GM18502 (cell line): ENCODE measurements around the gene TTLL7.

Experiments used
- ATAC-seq: cut with Tn5 transposase; IDR thresholded peaks from one replicate; pipeline ENCODE4 v1.9.1; 2021; ENCODE audit warnings: mild to moderate bottlenecking; ENCODE audit not compliant: unreplicated experiment, poor library complexity

Gene TTLL7

DNA sequence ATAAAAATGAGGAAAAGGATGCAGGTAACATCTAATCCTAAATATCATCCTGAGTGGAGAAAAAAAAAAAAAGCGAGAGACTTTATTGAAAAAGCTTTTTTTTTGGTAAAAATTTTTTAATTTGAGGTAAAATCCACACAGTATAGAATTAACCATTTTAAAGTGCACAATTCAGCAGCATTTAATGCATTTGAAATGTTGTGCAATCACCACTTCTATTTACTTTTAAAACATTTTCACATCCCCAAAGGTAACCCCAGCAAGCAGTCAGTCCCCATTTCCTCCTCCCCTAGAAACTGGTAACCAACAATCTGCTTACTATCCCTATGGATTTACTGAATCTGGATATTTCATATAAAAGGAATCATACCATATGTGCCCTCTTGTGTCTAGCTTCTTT, 166.7 kb downstream of the TTLL7 start:
- no peak for ATAC-seq

DNA sequence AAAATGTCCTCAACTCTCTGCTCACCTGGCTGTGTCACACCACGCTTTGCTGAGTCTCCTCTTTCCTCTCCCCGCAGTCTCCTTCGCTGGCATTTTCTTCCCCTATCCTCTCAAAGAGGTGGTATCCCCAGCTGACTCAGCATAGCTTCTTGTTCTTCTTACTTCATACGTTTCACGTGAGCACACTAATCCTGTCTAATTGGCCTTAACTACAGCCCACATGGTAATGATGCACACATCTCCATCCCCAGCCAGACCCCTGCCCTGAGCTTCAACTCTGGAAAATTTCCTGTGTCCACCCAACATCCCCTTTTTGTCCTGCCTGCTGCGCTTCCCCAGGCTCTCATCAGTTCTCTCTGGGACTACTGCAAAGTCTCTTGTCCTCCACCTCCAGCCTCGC, 169.8 kb downstream of the TTLL7 start:
- ATAC-seq = no peak

DNA sequence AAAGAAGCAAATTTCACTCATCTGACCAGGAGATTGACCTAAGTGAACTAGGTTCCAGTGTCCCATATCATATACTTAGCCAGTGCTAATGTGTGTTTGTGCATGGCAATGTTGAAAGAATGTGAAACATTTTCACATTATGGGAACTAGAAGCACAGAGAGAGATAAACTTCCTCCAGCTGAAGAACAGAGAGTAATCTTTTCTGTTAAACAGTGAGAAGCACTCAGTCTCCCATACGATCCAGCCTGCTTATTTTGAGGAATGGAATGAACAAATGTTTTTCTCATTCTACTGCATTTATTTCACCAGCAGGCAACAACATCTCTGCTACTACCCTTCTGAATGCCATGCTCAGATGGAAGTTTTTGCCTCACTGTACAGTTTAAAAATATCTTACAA, 170.5 kb downstream of the TTLL7 start:
- no peak for ATAC-seq

DNA sequence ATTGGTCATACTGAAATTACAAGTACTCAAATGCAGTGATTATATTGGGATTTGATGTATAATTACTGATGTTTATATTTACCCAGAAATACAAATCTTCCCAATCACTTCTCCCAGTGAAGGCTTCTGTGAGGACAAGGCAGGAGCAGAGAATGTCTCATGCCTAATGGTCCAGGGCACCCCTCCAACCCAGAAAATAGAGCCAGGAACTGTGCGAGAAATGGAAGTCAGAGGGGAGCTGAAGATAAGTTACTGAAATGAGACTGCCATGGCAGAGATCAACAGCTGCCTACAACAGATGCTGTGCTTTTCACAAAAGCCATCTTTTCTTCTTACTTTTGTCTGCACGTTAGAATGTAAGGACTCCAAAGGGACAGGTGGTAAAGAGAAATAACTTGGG, 171.2 kb downstream of the TTLL7 start:
- no peak for ATAC-seq

- ATAC-seq = no peak
Observed at GRCh38 chr1:83822208-83822607, 176.7 kb downstream of the TTLL7 start.

GRCh38 chr1:83819436-83819835, 179.5 kb downstream of the TTLL7 start:
- ATAC-seq = no peak

- ATAC-seq = no peak
Observed at GRCh38 chr1:83818916-83819315, 180.0 kb downstream of the TTLL7 start.

DNA sequence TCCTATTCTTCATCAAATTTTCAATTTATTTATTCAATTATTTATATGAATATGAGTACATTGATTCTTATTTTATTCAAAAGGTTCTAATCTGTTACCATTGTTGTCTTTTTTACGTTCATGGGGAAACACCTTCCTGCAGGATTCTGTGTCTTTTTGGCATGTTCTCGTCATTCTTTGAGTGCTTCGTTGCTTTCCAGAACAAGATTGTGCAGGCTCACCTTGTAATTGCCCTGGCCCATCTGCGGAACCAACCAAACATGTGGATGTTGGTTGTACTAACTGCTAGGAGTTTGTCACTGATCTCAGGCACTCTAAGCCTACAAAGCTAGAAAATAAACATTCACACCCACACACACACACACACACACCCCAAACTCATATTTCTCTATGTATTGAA, 182.1 kb downstream of the TTLL7 start:
- no peak for ATAC-seq

DNA sequence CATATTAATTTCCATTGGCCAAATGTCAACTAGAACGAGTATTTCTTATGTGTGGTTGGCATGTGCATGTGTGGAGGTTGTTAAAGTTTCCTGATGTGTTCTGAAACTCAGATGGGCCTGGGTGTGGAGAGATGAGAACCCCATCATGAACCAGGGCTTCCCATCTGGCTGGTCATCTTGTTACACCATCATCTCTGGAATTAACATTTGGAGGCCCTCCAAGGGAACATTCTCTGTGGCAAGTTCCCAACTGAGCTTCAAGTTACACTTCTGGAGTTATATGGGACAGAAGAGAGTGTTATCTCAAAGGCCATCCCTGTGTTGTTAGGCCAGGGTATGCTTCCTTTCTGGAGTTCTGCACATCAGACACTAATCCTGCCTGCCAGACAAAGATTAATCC, 183.6 kb downstream of the TTLL7 start:
- no peak for ATAC-seq
